GM21619 (cell line): ENCODE results near the gene LDLR.
A peak's percentile ranks its signal among the peaks of the same experiment; 100 is the strongest.

Source experiments
- ATAC-seq: cut with Tn5 transposase; IDR thresholded peaks from one replicate; pipeline ENCODE4 v1.9.1; 2021; ENCODE audit not compliant: unreplicated experiment

LDLR gene

GRCh38 chr19:11089254-11090013, at the start of gene LDLR:
TSS of gene LDLR (plus strand) at chr19:11089463. CDS start at chr19:11089549, 86 bp downstream.
- ATAC-seq = peak; percentile 23

GRCh38 chr19:11041194-11041593, 48.1 kb upstream of the LDLR start:
- ATAC-seq = no peak

GRCh38 chr19:11041966-11042627, 47.2 kb upstream of the LDLR start:
- no peak for ATAC-seq

- no peak for ATAC-seq
These were observed 44.8 kb upstream of the LDLR start for GRCh38 chr19:11044431-11044830.

GRCh38 chr19:11045536-11045935, 43.7 kb upstream of the LDLR start:
- no peak for ATAC-seq

GRCh38 chr19:11046605-11047354, 42.5 kb upstream of the LDLR start:
- no peak for ATAC-seq

GRCh38 chr19:11047866-11048265, 41.4 kb upstream of the LDLR start:
- no peak for ATAC-seq

GRCh38 chr19:11050323-11051114, 38.7 kb upstream of the LDLR start:
- no peak for ATAC-seq

GRCh38 chr19:11053817-11054195, 35.5 kb upstream of the LDLR start:
- no peak for ATAC-seq

GRCh38 chr19:11054200-11054599, 35.1 kb upstream of the LDLR start:
- no peak for ATAC-seq

- no peak for ATAC-seq
These were observed 34.6 kb upstream of the LDLR start for GRCh38 chr19:11054628-11055027.

- no peak for ATAC-seq
These were observed 30.8 kb upstream of the LDLR start for GRCh38 chr19:11058246-11059030.

GRCh38 chr19:11059511-11060358, 29.5 kb upstream of the LDLR start:
- no peak for ATAC-seq

GRCh38 chr19:11061952-11062351, 27.3 kb upstream of the LDLR start:
- no peak for ATAC-seq

- no peak for ATAC-seq
These were observed 25.8 kb upstream of the LDLR start for GRCh38 chr19:11063434-11063833.

- no peak for ATAC-seq
These were observed 24.4 kb upstream of the LDLR start for GRCh38 chr19:11064831-11065303.

GRCh38 chr19:11066326-11066725, 22.9 kb upstream of the LDLR start:
- no peak for ATAC-seq

- no peak for ATAC-seq
These were observed 21.7 kb upstream of the LDLR start for GRCh38 chr19:11067356-11068113.

- ATAC-seq = no peak
These were observed 19.7 kb upstream of the LDLR start for GRCh38 chr19:11069561-11069960.
